ENCODE results near the gene MATN1. TPM values are rescaled to one million over a fixed set of nuclear protein-coding genes. Genes with fewer than 3 reads are reported as not detected.

MATN1 gene
- total and polyA plus RNA-seq, 2 experiments from 2014 or later: 0.36 to 1.4 TPM

DNA sequence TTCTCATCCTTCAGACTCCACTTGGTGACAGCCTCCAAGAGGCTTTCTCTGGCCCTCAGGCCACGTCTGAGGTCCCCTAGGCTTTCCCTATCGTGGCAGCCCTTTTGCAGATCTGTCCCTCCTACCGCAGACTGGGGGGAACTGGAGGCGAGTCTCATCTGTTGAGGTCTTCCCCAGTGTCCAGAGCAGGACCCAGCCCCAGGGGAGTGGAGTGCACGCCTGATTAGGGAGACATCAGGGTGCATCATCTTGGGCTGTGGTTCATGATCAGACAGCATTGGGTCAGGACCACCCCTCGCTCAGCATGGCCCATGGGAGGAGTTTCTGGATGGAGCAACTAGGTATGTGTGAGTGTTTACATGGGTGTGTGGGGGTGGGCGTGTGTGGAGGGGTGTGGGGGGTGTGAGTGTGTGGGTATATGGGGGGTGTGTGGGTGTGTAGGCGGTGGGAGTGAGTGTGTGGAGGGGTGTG, 8.5 kb upstream of the MATN1 start:
- Histone ChIP-seq H3K9me3 (ENCODE audit: low read depth) (no peaks in the 10 kb centered on the region), H3K27me3 (no peaks in the 10 kb centered on the region), H3K36me3 (no peaks in the 10 kb centered on the region), H3K27ac (no peak overlapping the region), H3K4me1 (ENCODE audit: low read depth) (no peaks in the 10 kb centered on the region), H3K4me3 (no peak overlapping the region)
- TF ChIP-seq, protein P1, sequence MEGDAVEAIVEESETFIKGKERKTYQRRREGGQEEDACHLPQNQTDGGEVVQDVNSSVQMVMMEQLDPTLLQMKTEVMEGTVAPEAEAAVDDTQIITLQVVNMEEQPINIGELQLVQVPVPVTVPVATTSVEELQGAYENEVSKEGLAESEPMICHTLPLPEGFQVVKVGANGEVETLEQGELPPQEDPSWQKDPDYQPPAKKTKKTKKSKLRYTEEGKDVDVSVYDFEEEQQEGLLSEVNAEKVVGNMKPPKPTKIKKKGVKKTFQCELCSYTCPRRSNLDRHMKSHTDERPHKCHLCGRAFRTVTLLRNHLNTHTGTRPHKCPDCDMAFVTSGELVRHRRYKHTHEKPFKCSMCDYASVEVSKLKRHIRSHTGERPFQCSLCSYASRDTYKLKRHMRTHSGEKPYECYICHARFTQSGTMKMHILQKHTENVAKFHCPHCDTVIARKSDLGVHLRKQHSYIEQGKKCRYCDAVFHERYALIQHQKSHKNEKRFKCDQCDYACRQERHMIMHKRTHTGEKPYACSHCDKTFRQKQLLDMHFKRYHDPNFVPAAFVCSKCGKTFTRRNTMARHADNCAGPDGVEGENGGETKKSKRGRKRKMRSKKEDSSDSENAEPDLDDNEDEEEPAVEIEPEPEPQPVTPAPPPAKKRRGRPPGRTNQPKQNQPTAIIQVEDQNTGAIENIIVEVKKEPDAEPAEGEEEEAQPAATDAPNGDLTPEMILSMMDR (IDR thresholded peaks at IDR 0.05; ENCODE audit: low read depth, low read length): no peak
- DNase-seq (ENCODE audit: low read depth in 1 of 2, low spot score in 1 of 2): no peak

DNA sequence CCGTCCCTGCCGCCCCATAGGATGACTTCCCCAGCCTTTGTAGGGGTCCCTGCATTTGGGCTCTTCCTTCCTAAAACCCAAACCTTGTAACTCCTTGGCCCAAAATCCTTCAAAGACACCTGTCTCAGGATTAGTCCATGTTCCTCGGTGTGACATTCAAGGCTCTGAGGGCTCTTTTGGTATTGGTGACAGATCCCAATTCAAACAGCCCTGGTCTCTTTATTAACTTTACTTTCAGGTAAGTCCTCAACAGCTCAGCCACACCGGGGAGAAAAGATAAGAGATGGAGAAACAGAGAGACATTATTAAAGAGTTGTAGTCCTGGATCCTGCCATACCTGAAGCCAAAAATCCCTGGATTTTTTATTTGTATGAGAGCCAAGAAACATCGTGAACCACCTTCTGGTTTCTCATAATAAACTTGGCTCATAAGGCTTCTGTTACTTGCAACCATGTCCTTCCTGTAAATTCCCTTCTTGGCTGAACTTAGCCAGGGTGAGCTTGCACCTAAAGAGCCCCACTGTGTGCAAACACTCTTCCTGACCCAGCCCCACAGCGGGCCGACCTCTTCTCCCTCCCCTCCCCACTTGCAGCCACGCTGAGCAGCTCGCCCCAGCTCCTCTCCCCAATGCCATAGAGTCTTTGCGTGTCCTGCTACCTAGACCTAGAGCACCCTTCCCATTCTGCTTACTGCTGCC, 7.9 kb upstream of the MATN1 start:
- Histone ChIP-seq H3K4me3 (no peak overlapping the region), H3K4me1 (ENCODE audit: low read depth) (no peaks in the 10 kb centered on the region), H3K27me3 (no peaks in the 10 kb centered on the region), H3K9me3 (ENCODE audit: low read depth) (no peaks in the 10 kb centered on the region), H3K36me3 (no peaks in the 10 kb centered on the region), H3K27ac (no peak overlapping the region)
- DNase-seq (ENCODE audit: low read depth in 1 of 2, low spot score in 1 of 2): no peak
- TF ChIP-seq, protein P1 (IDR thresholded peaks at IDR 0.05; ENCODE audit: low read depth, low read length): no peak

DNA sequence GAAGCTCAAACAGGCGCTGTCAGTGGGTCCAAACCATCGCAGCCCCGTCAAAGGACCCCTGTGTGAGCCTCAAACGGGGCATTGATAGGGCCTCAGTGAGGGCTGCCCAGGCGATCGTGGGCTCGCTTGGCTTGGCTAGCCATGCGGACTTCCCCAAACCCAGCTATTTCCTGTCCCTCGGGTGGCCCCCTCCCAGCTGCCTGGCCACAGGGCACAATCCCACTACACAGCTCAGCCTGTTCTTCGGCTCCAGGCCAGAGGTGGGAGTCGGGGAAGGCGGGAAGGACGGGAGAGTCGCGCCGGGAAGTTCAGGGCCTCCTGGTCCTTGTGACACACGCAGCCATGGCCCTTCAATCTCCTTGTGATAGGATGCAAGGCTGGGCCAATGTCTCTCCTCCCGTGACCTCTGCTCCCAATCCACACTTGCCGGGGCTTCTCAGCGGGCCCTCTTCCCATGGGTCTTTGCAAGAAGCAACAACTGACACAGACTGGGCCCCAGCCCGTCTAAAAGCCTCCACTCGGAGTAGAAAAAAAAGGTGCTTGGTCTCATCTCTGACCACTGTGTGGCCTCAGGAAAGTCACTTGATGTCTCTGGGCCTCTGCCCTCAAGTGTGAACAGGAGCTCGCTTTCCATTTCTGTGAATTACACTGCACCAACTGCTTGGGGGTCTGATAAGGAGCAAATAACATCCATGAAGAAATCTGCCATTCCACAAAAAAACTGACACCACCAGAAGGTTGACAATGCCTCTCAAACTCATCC, 7.1 kb upstream of the MATN1 start:
- Histone ChIP-seq H3K27ac (no peak overlapping the region), H3K4me1 (ENCODE audit: low read depth) (no peaks in the 10 kb centered on the region), H3K36me3 (no peaks in the 10 kb centered on the region), H3K27me3 (no peaks in the 10 kb centered on the region), H3K4me3 (no peak overlapping the region), H3K9me3 (ENCODE audit: low read depth) (no peaks in the 10 kb centered on the region)
- TF ChIP-seq, protein P1 (IDR thresholded peaks at IDR 0.05; ENCODE audit: low read depth, low read length): no peak
- peak in 1 of 2 donors; percentile 15 for DNase-seq (ENCODE audit: low read depth in 1 of 2, low spot score in 1 of 2)

DNA sequence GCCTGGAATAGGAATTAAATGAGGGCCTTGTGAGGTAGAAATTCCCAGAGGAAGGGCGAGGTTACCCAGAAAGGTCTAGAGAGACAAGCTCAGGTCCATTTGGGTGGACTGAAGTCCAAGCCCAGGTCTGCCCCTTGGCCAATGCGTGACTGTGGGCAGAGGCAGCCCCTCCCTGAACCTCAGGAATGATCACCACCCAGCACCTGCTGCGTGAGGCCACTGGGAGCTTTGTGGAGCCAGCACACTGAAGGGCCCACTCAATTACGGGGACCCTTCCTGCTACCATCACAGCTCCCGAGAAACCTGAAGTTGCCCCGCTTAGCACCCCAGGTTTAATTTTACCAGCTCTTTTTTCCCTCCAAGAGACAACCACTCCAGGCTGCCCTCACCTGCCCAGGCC, 6.5 kb upstream of the MATN1 start:
- H3K27ac ChIP-seq: no peak overlapping the region
- H3K36me3 ChIP-seq: no peaks in the 10 kb centered on the region
- no peaks in the 10 kb centered on the region for H3K4me1 ChIP-seq (ENCODE audit: low read depth)
- H3K9me3 ChIP-seq (ENCODE audit: low read depth): no peaks in the 10 kb centered on the region
- DNase-seq (ENCODE audit: low read depth in 1 of 2, low spot score in 1 of 2): no peak
- no peaks in the 10 kb centered on the region for H3K27me3 ChIP-seq
- TF ChIP-seq, protein P1 (IDR thresholded peaks at IDR 0.05; ENCODE audit: low read depth, low read length): no peak
- H3K4me3 ChIP-seq: no peak overlapping the region

DNA sequence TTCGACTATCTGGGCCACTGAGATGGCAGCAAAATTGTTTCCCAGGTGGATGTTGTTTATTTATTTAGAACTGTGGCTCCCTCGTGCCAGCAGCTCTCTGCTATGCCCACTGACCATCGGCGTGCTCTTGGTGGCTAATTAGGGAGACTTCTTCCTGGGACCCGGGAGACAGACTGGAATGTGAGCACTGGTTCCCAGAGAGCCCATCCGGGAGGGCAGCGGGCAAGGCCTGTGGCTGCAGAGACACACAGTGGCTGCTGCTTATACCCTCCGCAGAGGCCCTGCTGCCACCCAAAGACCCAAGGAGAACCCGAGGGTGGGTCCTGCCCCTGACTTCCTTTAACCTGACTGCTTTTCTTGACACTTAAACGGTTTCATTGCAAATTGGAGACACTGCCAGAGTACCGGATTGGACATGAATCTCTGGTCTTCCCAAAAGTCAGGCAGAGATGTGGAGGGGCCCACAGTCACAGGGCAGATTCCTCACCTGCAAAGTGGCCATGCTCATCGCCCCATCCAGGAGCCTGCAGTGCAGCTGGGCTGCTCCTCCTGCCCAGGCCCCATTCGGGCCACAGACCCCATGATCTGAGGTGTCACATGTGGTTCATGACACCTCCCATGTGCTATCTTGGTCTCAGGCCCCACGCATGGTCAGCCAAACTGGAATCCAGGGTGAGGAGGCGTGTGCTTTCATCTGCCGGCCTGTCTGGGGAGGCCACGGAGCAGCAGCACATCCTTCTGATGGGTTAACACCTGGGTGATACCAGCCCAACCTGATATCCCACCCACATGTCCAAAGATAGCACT, 5.7 kb upstream of the MATN1 start:
- no peak for DNase-seq (ENCODE audit: low read depth in 1 of 2, low spot score in 1 of 2)
- TF ChIP-seq, protein P1 (IDR thresholded peaks at IDR 0.05; ENCODE audit: low read depth, low read length): no peak
- Histone ChIP-seq H3K9me3 (ENCODE audit: low read depth) (no peaks in the 10 kb centered on the region), H3K27me3 (no peaks in the 10 kb centered on the region), H3K27ac (no peak overlapping the region), H3K4me3 (no peak overlapping the region), H3K36me3 (no peaks in the 10 kb centered on the region), H3K4me1 (ENCODE audit: low read depth) (no peaks in the 10 kb centered on the region)
